Upper lobe of left lung (tissue), 6 donors: ENCODE measurements around the gene CLIP1. TPM values are rescaled to one million over a fixed set of nuclear protein-coding genes. Genes with fewer than 3 reads are reported as not detected.

Experiments used
- ATAC-seq, 2 donors: fragments of 200-7000 bp; cut with Tn5 transposase; one replicate each; pipeline ENCODE4 v1.9.1; 2022; ENCODE audit warnings: mild to moderate bottlenecking in 2 of 2, moderate library complexity in 2 of 2; ENCODE audit not compliant: low FRiP score in 2 of 2
- DNase-seq, 2 donors: peaks; one replicate each; pipeline ENCODE4 v3.0.0-alpha.2; 2019 to 2020
- H3K27ac ChIP-seq, 4 donors: fragments of 200-600 bp; sonication (generic); one replicate each; pipeline ENCODE4 v1.5.1; 2016 to 2019
- H3K27me3 ChIP-seq, 4 donors: fragments of 200-600 bp; sonication (generic); one replicate each; pipeline ENCODE4 v1.5.1; 2017 to 2019
- H3K36me3 ChIP-seq, 4 donors: fragments of 200-600 bp; sonication (generic); one replicate each; pipeline ENCODE4 v1.5.1; 2016 to 2019
- H3K4me1 ChIP-seq, 4 donors: fragments of 200-600 bp; sonication (generic); one replicate each; pipeline ENCODE4 v1.5.1; 2018 to 2019
- H3K4me3 ChIP-seq, 4 donors: fragments of 200-600 bp; sonication (generic); one replicate each; pipeline ENCODE4 v1.5.1; 2017 to 2019; ENCODE audit warnings: mild to moderate bottlenecking in 2 of 4, moderate library complexity in 1 of 4
- H3K9me3 ChIP-seq, 4 donors: fragments of 200-600 bp; sonication (generic); one replicate each; pipeline ENCODE4 v1.5.1; 2018 to 2019
- EP300 ChIP-seq, 4 donors: sonication (generic); formaldehyde crosslinking; IDR thresholded peaks; one replicate each; pipeline ENCODE4 v1.5.1; 2017; ENCODE audit warnings: antibody characterized with exemption in 4 of 4, control low read depth in 2 of 4
- POLR2A ChIP-seq, 4 donors: fragments of 450-650 bp; IDR thresholded peaks; one replicate each; pipeline ENCODE4 v1.5.1; 2016 to 2017; ENCODE audit warnings: antibody characterized with exemption in 4 of 4, mild to moderate bottlenecking in 2 of 4
- POLR2AphosphoS5 ChIP-seq, 2 donors: sonication (generic); formaldehyde crosslinking; IDR thresholded peaks; one replicate each; pipeline ENCODE4 v1.5.1; 2017; ENCODE audit warnings: antibody characterized with exemption in 2 of 2
- WGBS, 2 donors: methylation state at CpG; one replicate each; pipeline ENCODE4 v1.1.5; 2017 to 2018; 5-methylcytosine and 5-hydroxymethylcytosine counted together
- total RNA-seq, 6 donors: library from RNA; depleted of rRNA in 4 of 6; stranded (reverse); fragments of >200 nt in 4 of 6; gene quantifications; one replicate each; pipeline versions ENCODE4 v1.1.0 to v1.2.1, GENCODE V29; 2016 to 2021
- TF ChIP-seq, protein P1 (sequence below), 6 experiments: fragments of 450-650 bp in 4 of 6; fragments of 200-600 bp in 2 of 6; sonication (generic) in 2 of 6; IDR thresholded peaks; one replicate each; pipeline ENCODE4 v1.5.1; 2016 to 2019; ENCODE audit warnings: antibody characterized with exemption in 6 of 6
- donor health status: DM: no; HTN: no; CAD: no; lungs with moderate emphysema.
- donor health status: DM: no; HTN: yes; CAD: no; lungs with severe emphysema.

The CLIP1 gene
- total RNA-seq, 6 donors from 2014 or later, result 78.4 to 152 (median 104) TPM

GRCh38 chr12:122238861-122239260 is 183.6 kb downstream of the CLIP1 start:
- ATAC-seq, result no peak

GRCh38 chr12:122235741-122236140 is 186.7 kb downstream of the CLIP1 start:
- no peaks in the 10 kb centered on the region for H3K9me3 ChIP-seq
- DNase-seq (no peak), ATAC-seq (no peak)
- no peaks in the 10 kb centered on the region for H3K27me3 ChIP-seq
- peaks cover 9 to 90% (median 52%) of the 10 kb centered on the region in 4 donors for H3K36me3 ChIP-seq
- no peaks in the 10 kb centered on the region for H3K4me1 ChIP-seq
- no peak overlapping the region for H3K27ac ChIP-seq
- WGBS, 2 donors, result 73 to 80% methylated on average over 7 of the region's 7 CpGs
- TF ChIP-seq POLR2AphosphoS5 (IDR thresholded peaks at IDR 0.05) (no peak), POLR2A (IDR thresholded peaks at IDR 0.05) (no peak), EP300 (IDR thresholded peaks at IDR 0.05) (no peak)
- TF ChIP-seq, protein P1, sequence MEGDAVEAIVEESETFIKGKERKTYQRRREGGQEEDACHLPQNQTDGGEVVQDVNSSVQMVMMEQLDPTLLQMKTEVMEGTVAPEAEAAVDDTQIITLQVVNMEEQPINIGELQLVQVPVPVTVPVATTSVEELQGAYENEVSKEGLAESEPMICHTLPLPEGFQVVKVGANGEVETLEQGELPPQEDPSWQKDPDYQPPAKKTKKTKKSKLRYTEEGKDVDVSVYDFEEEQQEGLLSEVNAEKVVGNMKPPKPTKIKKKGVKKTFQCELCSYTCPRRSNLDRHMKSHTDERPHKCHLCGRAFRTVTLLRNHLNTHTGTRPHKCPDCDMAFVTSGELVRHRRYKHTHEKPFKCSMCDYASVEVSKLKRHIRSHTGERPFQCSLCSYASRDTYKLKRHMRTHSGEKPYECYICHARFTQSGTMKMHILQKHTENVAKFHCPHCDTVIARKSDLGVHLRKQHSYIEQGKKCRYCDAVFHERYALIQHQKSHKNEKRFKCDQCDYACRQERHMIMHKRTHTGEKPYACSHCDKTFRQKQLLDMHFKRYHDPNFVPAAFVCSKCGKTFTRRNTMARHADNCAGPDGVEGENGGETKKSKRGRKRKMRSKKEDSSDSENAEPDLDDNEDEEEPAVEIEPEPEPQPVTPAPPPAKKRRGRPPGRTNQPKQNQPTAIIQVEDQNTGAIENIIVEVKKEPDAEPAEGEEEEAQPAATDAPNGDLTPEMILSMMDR (IDR thresholded peaks at IDR 0.05), result no peak
- H3K4me3 ChIP-seq, result no peak overlapping the region

More at GRCh38 chr12:122238861-122239260, 183.6 kb downstream of the CLIP1 start:
- TF ChIP-seq POLR2AphosphoS5 (IDR thresholded peaks at IDR 0.05) (no peak), POLR2A (IDR thresholded peaks at IDR 0.05) (no peak), EP300 (IDR thresholded peaks at IDR 0.05) (no peak)
- TF ChIP-seq, protein P1 (IDR thresholded peaks at IDR 0.05), result no peak
- Histone ChIP-seq H3K27ac (no peak overlapping the region), H3K36me3 (peaks cover 9 to 86% (median 41%) of the 10 kb centered on the region in 4 donors), H3K9me3 (no peaks in the 10 kb centered on the region), H3K27me3 (no peaks in the 10 kb centered on the region), H3K4me1 (no peaks in the 10 kb centered on the region), H3K4me3 (no peak overlapping the region)
- WGBS, 2 donors, result 95 to 97% methylated on average over 5 of the region's 5 CpGs
- no peak for DNase-seq

- Histone ChIP-seq H3K4me1 (no peaks in the 10 kb centered on the region), H3K36me3 (peaks cover 9 to 82% (median 52%) of the 10 kb centered on the region in 4 donors), H3K27me3 (no peaks in the 10 kb centered on the region), H3K4me3 (no peak overlapping the region), H3K9me3 (no peaks in the 10 kb centered on the region), H3K27ac (no peak overlapping the region)
- DNase-seq (peak in 1 of 2 donors; percentile 65), ATAC-seq (no peak)
- 93 to 96% methylated on average over 10 of the region's 10 CpGs for WGBS, 2 donors
- TF ChIP-seq EP300 (IDR thresholded peaks at IDR 0.05), result no peak
- no peak for TF ChIP-seq POLR2A (IDR thresholded peaks at IDR 0.05)
- TF ChIP-seq, protein P1 (IDR thresholded peaks at IDR 0.05), result no peak
- no peak for TF ChIP-seq POLR2AphosphoS5 (IDR thresholded peaks at IDR 0.05)
These were observed 189.8 kb downstream of the CLIP1 start for GRCh38 chr12:122232691-122233090.

DNA sequence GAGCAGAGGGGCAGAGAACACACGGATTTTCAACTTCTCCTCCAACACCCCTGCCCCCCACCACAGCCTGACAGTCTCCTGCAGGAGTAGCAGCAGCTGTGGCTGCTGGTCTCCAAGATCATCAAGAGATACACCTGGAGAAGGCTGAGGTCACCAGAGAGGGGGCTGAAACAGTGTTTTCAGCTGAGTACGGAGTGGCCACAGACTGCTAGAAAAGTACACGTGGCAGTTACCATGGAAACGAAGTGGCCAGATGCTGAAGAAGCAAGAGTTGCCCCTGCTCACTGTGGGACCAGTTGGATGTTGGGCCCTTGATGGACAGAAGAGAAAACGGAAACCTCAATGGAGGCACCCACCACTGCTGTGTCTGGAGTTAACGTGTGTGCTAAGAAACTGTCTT is 191.7 kb downstream of the CLIP1 start:
- peaks cover 9 to 66% (median 48%) of the 10 kb centered on the region in 4 donors for H3K36me3 ChIP-seq

More for the DNA sequence above, 191.7 kb downstream of the CLIP1 start:
- ATAC-seq (no peak), DNase-seq (no peak)
- Histone ChIP-seq H3K4me3 (no peak overlapping the region), H3K27me3 (no peaks in the 10 kb centered on the region), H3K9me3 (no peaks in the 10 kb centered on the region), H3K4me1 (peaks cover 6 to 12% (median 7%) of the 10 kb centered on the region in 4 donors), H3K27ac (no peak overlapping the region)
- no peak for TF ChIP-seq EP300 (IDR thresholded peaks at IDR 0.05)
- no peak for TF ChIP-seq POLR2A (IDR thresholded peaks at IDR 0.05)
- TF ChIP-seq, protein P1 (IDR thresholded peaks at IDR 0.05), result no peak
- TF ChIP-seq POLR2AphosphoS5 (IDR thresholded peaks at IDR 0.05), result no peak
- WGBS, 2 donors, result 73 to 76% methylated on average over 6 of the region's 6 CpGs
